Breast epithelium (tissue), 4 donors: ENCODE measurements around the gene SCLY. TPM values are rescaled to one million over a fixed set of nuclear protein-coding genes. Genes with fewer than 3 reads are reported as not detected.

Experiments
- DNase-seq, 2 donors: peaks; one replicate each; pipeline ENCODE4 v3.0.0-alpha.2; 2019; ENCODE audit warnings: low spot score in 2 of 2
- H3K27ac ChIP-seq, 2 donors: fragments of 200-600 bp; sonication (generic) in 1 of 2; one replicate each; pipeline ENCODE4 v1.5.1; 2016 to 2019; ENCODE audit warnings: mild to moderate bottlenecking in 1 of 2
- H3K27me3 ChIP-seq, 2 donors: fragments of 200-600 bp; sonication (generic) in 1 of 2; one replicate each; pipeline versions ENCODE4 v1.5.1 to v1.6.0; 2017 to 2019; ENCODE audit warnings: control low read depth in 1 of 2, mild to moderate bottlenecking in 1 of 2
- H3K36me3 ChIP-seq: fragments of 200-600 bp; one replicate; pipeline ENCODE4 v1.5.1; 2019
- H3K4me1 ChIP-seq, 2 donors: fragments of 200-600 bp; sonication (generic); one replicate each; pipeline ENCODE4 v1.5.1; 2016 to 2019; ENCODE audit warnings: control low read depth in 1 of 2
- H3K4me3 ChIP-seq, 3 donors: fragments of 200-600 bp; sonication (generic); 1 replicate in 2 of 3; 2 replicates in 1 of 3; pipeline ENCODE4 v1.5.1; 2016 to 2019; ENCODE audit warnings: mild to moderate bottlenecking in 3 of 3, moderate library complexity in 2 of 3
- H3K9me3 ChIP-seq, 2 donors: fragments of 200-600 bp; sonication (generic) in 1 of 2; one replicate each; pipeline ENCODE4 v1.5.1; 2016 to 2019; ENCODE audit warnings: control low read depth in 1 of 2
- POLR2A ChIP-seq: fragments of 450-650 bp; IDR thresholded peaks from one replicate; pipeline ENCODE4 v1.6.1; 2016; ENCODE audit warnings: antibody characterized with exemption, mild to moderate bottlenecking, moderate library complexity
- POLR2AphosphoS5 ChIP-seq, 3 donors: sonication (generic); formaldehyde crosslinking; IDR thresholded peaks; one replicate each; pipeline ENCODE4 v1.6.1; 2017; ENCODE audit warnings: antibody characterized with exemption in 3 of 3
- intact Hi-C: fragments of 100-400 bp; cut with DNase I; formaldehyde crosslinking; loops from one replicate; pipeline ENCODE4 v1.15.1; 2023; ENCODE audit warnings: low total_unique reads
- total RNA-seq, 3 donors: library from RNA; depleted of rRNA; stranded (reverse); fragments of >200 nt; gene quantifications; one replicate each; pipeline ENCODE4 v1.1.0, GENCODE V29; 2016
- TF ChIP-seq, protein P1 (sequence below), 3 donors: fragments of 450-650 bp; IDR thresholded peaks; one replicate each; pipeline ENCODE4 v1.5.1; 2016 to 2017; ENCODE audit warnings: antibody characterized with exemption in 3 of 3, mild to moderate bottlenecking in 3 of 3, moderate library complexity in 3 of 3

Gene SCLY
- total RNA-seq, 3 donors from 2014 or later: 11.2 to 16.7 (median 12.1) TPM

DNA sequence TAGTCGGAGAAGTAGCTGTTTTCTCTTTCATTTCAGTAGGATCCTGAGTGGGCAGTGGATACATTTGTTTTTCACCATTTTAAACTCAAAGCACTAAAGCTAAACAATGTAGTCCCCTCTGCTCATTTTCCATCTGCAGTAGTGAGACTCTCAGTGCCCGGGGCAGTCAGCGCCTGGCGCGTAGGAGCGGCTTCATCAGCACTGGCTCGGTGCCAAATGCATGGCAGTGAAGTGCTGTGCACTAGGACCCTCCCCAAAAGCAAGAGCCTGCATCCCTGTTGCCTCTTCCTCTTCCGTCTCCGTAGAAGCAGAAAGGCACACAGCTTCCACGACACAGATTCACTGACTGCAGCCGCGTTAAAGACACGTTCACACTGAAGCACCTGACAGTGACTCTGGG, 20.3 kb downstream of the SCLY start:
- Histone ChIP-seq H3K4me1 (no peaks in the 10 kb centered on the region), H3K27me3 (no peaks in the 10 kb centered on the region), H3K4me3 (no peak overlapping the region), H3K9me3 (no peaks in the 10 kb centered on the region), H3K27ac (no peak overlapping the region), H3K36me3 (no peaks in the 10 kb centered on the region)
- peak in 1 of 2 donors; percentile 4 for DNase-seq
- intact Hi-C loops: no loop called here
- TF ChIP-seq, protein P1, sequence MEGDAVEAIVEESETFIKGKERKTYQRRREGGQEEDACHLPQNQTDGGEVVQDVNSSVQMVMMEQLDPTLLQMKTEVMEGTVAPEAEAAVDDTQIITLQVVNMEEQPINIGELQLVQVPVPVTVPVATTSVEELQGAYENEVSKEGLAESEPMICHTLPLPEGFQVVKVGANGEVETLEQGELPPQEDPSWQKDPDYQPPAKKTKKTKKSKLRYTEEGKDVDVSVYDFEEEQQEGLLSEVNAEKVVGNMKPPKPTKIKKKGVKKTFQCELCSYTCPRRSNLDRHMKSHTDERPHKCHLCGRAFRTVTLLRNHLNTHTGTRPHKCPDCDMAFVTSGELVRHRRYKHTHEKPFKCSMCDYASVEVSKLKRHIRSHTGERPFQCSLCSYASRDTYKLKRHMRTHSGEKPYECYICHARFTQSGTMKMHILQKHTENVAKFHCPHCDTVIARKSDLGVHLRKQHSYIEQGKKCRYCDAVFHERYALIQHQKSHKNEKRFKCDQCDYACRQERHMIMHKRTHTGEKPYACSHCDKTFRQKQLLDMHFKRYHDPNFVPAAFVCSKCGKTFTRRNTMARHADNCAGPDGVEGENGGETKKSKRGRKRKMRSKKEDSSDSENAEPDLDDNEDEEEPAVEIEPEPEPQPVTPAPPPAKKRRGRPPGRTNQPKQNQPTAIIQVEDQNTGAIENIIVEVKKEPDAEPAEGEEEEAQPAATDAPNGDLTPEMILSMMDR (IDR thresholded peaks at IDR 0.05): no peak
- TF ChIP-seq POLR2AphosphoS5 (IDR thresholded peaks at IDR 0.05): no peak
- TF ChIP-seq POLR2A: no peak

DNA sequence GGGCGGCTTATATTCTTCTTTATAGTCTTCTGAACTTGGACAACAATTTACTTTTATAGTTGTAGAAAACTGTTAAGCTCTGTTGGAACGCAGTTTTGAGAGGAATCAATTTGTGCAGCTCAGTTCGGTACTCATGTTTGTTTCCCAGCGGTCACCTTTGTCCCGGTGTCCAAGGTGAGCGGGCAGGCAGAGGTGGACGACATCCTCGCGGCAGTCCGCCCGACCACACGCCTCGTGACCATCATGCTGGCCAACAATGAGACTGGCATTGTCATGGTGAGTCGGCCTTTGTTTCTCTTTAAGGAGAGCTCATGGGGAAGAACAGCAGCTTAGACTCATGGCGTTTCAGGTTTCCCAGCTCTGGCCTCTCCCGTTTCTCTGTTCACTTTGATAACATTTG, 20.8 kb downstream of the SCLY start:
- no peaks in the 10 kb centered on the region for H3K36me3 ChIP-seq
- no peak overlapping the region for H3K4me3 ChIP-seq
- no peaks in the 10 kb centered on the region for H3K4me1 ChIP-seq
- no peak for DNase-seq
- TF ChIP-seq POLR2AphosphoS5 (IDR thresholded peaks at IDR 0.05): no peak
- no peak for TF ChIP-seq POLR2A
- TF ChIP-seq, protein P1 (IDR thresholded peaks at IDR 0.05): no peak
- H3K27me3 ChIP-seq: no peaks in the 10 kb centered on the region
- intact Hi-C loops: no loop called here
- H3K9me3 ChIP-seq: no peaks in the 10 kb centered on the region
- no peak overlapping the region for H3K27ac ChIP-seq

DNA sequence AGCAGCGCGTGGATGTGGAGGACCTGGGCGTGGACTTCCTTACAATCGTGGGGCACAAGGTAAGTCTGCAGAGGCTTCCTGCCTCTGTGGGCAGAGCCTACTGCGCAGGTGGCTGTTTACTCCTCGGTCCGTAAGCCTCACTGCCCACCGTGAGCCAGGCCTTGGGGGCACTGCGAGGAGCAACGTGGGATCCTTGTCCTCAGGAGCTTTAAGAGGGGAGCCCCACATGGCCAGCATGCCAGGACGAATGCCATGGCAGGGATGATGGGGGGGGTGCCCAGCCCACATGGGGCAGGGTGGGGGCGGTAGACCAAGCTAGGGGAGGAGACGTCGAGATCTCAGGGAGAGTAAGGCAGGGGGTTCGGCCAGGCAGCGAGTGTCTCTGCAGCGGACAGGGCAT, 21.4 kb downstream of the SCLY start:
- Histone ChIP-seq H3K27me3 (no peaks in the 10 kb centered on the region), H3K9me3 (no peaks in the 10 kb centered on the region), H3K4me3 (no peak overlapping the region), H3K36me3 (no peaks in the 10 kb centered on the region), H3K27ac (no peak overlapping the region), H3K4me1 (no peaks in the 10 kb centered on the region)
- TF ChIP-seq, protein P1 (IDR thresholded peaks at IDR 0.05): no peak
- TF ChIP-seq POLR2AphosphoS5 (IDR thresholded peaks at IDR 0.05): no peak
- TF ChIP-seq POLR2A: no peak
- intact Hi-C loops: no loop called here
- no peak for DNase-seq

DNA sequence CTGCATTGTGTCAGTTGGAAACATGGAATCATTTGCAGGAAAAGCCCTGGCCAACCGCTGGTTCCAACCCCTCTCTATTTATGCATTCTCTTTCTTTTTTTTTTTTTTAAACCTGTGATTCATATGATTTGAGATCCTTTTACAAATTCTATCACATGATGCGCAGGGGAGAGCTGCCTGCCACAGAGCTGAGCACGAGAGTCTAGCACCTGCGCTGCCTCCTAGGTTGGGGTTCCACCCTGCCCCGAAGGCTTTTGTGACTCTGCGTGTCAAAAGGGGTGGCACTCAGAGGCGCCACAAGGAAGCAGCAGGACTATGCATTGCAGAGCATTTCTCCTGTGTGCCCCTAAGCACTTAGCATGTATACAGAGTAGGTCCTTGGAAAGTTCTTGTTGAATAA, 22.0 kb downstream of the SCLY start:
- TF ChIP-seq POLR2AphosphoS5 (IDR thresholded peaks at IDR 0.05) (no peak), POLR2A (no peak)
- TF ChIP-seq, protein P1 (IDR thresholded peaks at IDR 0.05): no peak
- no peaks in the 10 kb centered on the region for H3K9me3 ChIP-seq
- H3K4me3 ChIP-seq: no peak overlapping the region
- H3K4me1 ChIP-seq: no peaks in the 10 kb centered on the region
- intact Hi-C loops: no loop called here
- no peaks in the 10 kb centered on the region for H3K27me3 ChIP-seq
- H3K36me3 ChIP-seq: no peaks in the 10 kb centered on the region
- no peak for DNase-seq
- H3K27ac ChIP-seq: no peak overlapping the region

DNA sequence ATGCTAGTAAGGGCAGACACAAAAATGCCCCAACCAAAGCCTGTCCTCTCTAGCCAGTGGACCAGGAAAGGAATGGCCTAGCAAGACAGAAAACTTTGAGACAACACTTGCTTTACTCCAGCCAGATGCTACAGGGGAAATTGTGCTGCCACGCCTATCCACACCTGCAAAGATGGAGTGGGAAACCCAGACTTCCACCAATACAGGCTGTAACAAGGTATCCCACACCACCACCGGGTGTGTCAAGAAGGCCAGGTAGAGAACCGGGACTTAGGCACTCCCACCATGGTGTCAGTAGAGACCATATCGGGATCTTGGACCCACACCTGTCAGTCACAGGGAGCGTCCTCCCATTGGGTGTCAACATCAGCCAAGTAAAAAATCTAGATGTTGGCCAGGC, 23.1 kb downstream of the SCLY start:
- intact Hi-C loops: no loop called here
- no peaks in the 10 kb centered on the region for H3K4me1 ChIP-seq
- no peak for DNase-seq
- no peak overlapping the region for H3K4me3 ChIP-seq
- no peaks in the 10 kb centered on the region for H3K27me3 ChIP-seq
- no peak for TF ChIP-seq POLR2AphosphoS5 (IDR thresholded peaks at IDR 0.05)
- TF ChIP-seq, protein P1 (IDR thresholded peaks at IDR 0.05): no peak
- TF ChIP-seq POLR2A: no peak
- no peak overlapping the region for H3K27ac ChIP-seq
- no peaks in the 10 kb centered on the region for H3K9me3 ChIP-seq
- no peaks in the 10 kb centered on the region for H3K36me3 ChIP-seq
